ENCODE results near the gene TAPT1. TPM values are rescaled to one million over a fixed set of nuclear protein-coding genes. Genes with fewer than 3 reads are reported as not detected.

The TAPT1 gene
- total RNA-seq, 1 experiment from 2014 or later: 17.3 TPM

GRCh38 chr4:16262188-16262587 lies 35.9 kb upstream of the TAPT1 start:
- ChIA-PET CTCF (no interaction called here), POLR2A (no interaction called here)
- H3K36me3 ChIP-seq (ENCODE audit: control insufficient read depth, insufficient read depth, low read length): no peaks in the 10 kb centered on the region
- intact Hi-C loops (cut with micrococcal nuclease; ENCODE audit: unreplicated experiment): no loop called here
- DNase-seq (ENCODE audit: low read depth, low spot score) (no peak), ATAC-seq (no peak)
- no peak overlapping the region for H3K27ac ChIP-seq (ENCODE audit: low read length)
- H3K4me3 ChIP-seq (ENCODE audit: low read depth in 2 of 2, low read length in 2 of 2): no peak overlapping the region
- TF ChIP-seq REST (IDR thresholded peaks at IDR 0.05; ENCODE audit: insufficient read depth in 1 of 2, low read depth in 2 of 2, low read length in 1 of 2): no peak
- TF ChIP-seq POLR2AphosphoS5 (IDR thresholded peaks at IDR 0.05; ENCODE audit: low read depth, low read length): no peak
- no peak for TF ChIP-seq TCF7L2 (IDR thresholded peaks at IDR 0.05; ENCODE audit: low read depth, low read length)
- TF ChIP-seq, protein P1, sequence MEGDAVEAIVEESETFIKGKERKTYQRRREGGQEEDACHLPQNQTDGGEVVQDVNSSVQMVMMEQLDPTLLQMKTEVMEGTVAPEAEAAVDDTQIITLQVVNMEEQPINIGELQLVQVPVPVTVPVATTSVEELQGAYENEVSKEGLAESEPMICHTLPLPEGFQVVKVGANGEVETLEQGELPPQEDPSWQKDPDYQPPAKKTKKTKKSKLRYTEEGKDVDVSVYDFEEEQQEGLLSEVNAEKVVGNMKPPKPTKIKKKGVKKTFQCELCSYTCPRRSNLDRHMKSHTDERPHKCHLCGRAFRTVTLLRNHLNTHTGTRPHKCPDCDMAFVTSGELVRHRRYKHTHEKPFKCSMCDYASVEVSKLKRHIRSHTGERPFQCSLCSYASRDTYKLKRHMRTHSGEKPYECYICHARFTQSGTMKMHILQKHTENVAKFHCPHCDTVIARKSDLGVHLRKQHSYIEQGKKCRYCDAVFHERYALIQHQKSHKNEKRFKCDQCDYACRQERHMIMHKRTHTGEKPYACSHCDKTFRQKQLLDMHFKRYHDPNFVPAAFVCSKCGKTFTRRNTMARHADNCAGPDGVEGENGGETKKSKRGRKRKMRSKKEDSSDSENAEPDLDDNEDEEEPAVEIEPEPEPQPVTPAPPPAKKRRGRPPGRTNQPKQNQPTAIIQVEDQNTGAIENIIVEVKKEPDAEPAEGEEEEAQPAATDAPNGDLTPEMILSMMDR (IDR thresholded peaks at IDR 0.05): no peak
- TF ChIP-seq SIN3A (IDR thresholded peaks at IDR 0.05; ENCODE audit: borderline replicate concordance, insufficient read depth, low read depth, low read length): no peak
- no peaks in the 10 kb centered on the region for H3K4me1 ChIP-seq (ENCODE audit: control insufficient read depth, insufficient read depth, low read length)
- H3K9me3 ChIP-seq (ENCODE audit: control insufficient read depth, insufficient read depth, low read depth, low read length): no peaks in the 10 kb centered on the region
- in situ Hi-C loops (cut with HindIII; ENCODE audit: low pct_unique_long_range_greater_than_20kb, low sequenced_read_pairs): no loop called here
- BruUV-seq (replicated peaks): no TSS peak
- no peaks in the 10 kb centered on the region for H3K27me3 ChIP-seq (ENCODE audit: control insufficient read depth, insufficient read depth, low read length)

DNA sequence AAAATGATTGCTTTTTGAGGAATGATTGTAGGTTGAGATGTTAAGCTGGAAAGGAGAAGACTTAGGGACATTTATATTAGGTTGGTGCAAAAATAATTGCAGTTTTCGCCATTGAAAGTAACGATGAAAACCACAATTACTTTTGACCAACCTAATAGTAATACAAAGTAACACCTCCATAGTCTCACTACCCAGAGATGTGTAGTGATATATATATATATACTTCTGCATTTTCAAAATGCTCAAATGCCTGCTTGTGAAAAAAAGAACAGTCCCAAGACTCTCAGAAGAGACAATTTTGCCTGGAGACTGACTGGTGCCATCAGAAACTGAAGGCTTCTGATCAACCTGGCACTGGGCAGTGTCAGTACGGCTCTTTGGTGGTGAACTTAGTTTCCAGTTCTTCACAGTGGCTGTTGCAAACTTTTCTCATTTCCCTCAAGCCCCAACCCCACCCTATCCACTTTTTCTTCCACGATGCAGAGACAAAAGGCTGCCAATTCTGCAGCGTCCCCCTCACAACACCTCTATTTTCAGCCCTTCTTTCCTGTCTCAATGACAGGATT lies 35.1 kb upstream of the TAPT1 start:
- no peak for DNase-seq (ENCODE audit: low read depth, low spot score)
- intact Hi-C loops (cut with micrococcal nuclease; ENCODE audit: unreplicated experiment) (no loop called here), in situ Hi-C loops (cut with HindIII; ENCODE audit: low pct_unique_long_range_greater_than_20kb, low sequenced_read_pairs) (no loop called here)
- Histone ChIP-seq H3K27ac (ENCODE audit: low read length) (no peak overlapping the region), H3K4me3 (ENCODE audit: low read depth in 2 of 2, low read length in 2 of 2) (no peak overlapping the region), H3K27me3 (ENCODE audit: control insufficient read depth, insufficient read depth, low read length) (no peaks in the 10 kb centered on the region), H3K4me1 (ENCODE audit: control insufficient read depth, insufficient read depth, low read length) (no peaks in the 10 kb centered on the region), H3K9me3 (ENCODE audit: control insufficient read depth, insufficient read depth, low read depth, low read length) (no peaks in the 10 kb centered on the region), H3K36me3 (ENCODE audit: control insufficient read depth, insufficient read depth, low read length) (no peaks in the 10 kb centered on the region)
- POLR2A ChIA-PET: no interaction called here
- ATAC-seq: no peak
- BruUV-seq (replicated peaks): no TSS peak
- CTCF ChIA-PET: no interaction called here
- TF ChIP-seq, protein P1 (IDR thresholded peaks at IDR 0.05): no peak
- no peak for TF ChIP-seq SIN3A (IDR thresholded peaks at IDR 0.05; ENCODE audit: borderline replicate concordance, insufficient read depth, low read depth, low read length)
- TF ChIP-seq POLR2AphosphoS5 (IDR thresholded peaks at IDR 0.05; ENCODE audit: low read depth, low read length): no peak
- TF ChIP-seq REST (IDR thresholded peaks at IDR 0.05; ENCODE audit: insufficient read depth in 1 of 2, low read depth in 2 of 2, low read length in 1 of 2): no peak
- no peak for TF ChIP-seq TCF7L2 (IDR thresholded peaks at IDR 0.05; ENCODE audit: low read depth, low read length)
